ENCODE results near the gene MED13L.
"Not testable (repeated sequence)": the region's sequence is repeated elsewhere in the genome, so short reads cannot be mapped to it uniquely, and the experiment has no call there.

The MED13L gene

DNA sequence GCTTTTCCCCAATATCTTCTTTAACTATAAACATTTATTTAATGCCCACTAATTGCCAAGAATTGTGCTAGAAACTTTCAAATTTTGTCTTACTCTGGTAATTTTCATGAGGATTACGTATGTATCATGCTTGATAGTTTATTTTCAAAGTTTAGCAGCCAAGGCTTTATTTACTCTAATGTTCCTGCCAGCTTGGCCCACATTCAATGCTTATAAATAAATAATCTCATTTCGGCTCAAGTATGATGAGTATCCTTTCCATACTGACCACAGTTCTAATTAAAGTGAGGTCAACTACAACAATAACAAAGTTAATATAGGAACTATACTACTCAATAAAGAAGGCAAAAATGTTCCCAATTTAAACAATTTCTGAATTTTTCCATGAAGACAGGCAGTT, 259.2 kb downstream of the MED13L start:
- no peak for DNase-seq (ENCODE audit: low spot score)

DNA sequence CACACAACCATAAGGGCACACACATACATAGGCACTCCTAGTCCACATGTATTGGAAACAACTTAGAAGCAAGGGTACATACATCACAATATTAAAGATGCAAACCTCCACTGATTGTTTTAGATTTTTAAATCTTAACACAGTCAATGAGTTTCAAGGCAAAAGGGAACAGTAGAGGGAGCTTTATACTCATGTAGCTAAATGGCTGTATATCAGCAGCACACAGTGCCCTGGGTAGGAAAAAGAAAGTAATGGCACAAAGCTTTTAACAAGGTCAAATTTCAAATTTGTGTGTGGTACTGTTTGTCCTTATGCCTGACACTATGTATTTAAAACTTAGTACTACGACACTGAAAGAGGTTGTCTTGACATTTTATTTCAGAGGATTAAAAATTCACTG, 262.0 kb downstream of the MED13L start:
- peak; percentile 12 for DNase-seq (ENCODE audit: low spot score)

DNA sequence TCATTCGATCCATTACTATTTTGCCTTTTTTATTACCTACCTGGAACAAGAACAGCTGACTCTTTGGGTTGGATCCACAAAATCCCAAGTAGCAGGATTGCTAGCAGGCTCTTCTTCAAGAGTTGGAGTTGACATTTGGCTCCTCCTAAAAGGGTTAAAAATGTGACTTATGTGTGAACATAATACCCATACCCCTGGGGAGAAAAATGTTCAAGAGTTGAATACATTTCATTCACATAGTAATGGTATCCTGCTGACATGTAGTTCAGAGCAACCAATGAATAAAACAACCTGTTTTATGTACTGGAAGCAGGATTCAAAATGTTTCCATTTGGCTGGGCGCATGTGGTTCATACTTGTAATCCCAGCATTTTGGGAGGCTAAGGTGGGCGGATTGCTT, 264.7 kb downstream of the MED13L start:
- no peak for DNase-seq (ENCODE audit: low spot score)

DNA sequence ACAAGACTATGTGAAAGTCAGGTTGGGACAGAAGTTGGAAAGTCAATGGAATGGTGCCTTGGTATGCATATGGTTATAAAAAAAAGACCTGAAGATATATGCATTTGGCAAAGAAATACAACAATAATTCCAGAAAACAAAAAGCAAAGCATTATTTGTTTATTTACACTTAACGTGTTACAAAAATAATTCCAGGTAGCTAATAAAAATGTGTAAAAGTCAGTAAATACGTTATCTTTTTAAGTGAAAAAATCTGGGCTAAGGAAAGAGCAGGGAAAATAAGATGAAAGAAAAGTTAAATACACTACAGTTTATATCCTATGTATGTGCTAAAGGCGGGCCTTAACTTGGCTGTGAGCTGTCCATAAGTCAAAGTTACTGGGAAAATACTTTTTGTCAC, 266.3 kb downstream of the MED13L start:
- DNase-seq (ENCODE audit: low spot score) = no peak

GRCh38 chr12:116010467-116010866, 267.0 kb downstream of the MED13L start:
- no peak for DNase-seq (ENCODE audit: low spot score)

DNA sequence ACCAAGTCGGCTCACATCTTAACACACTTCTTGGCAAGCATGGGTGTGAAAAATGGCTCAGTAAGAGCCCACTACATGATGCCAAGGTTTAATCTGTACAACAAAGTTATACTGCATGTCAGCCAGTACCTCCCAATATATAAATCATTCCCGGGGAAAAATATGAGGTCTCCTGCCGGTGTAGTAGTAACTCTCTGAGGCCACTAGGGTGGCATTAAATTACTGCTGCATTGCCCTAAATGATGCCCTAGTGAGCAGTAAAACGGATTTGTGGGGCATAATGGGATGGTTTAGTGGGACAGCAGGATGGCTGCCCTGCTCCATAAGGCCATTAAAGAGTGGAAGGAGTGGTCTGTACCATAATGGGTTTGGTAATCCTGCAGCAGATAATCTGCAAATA, 267.7 kb downstream of the MED13L start:
- no peak for DNase-seq (ENCODE audit: low spot score)

- no peak for DNase-seq (ENCODE audit: low spot score)
Observed at GRCh38 chr12:116006141-116006540, 271.4 kb downstream of the MED13L start.

GRCh38 chr12:116002890-116003536, 274.5 kb downstream of the MED13L start:
- DNase-seq (ENCODE audit: low spot score) = no peak

GRCh38 chr12:116000252-116000651, 277.2 kb downstream of the MED13L start:
- no peak for DNase-seq (ENCODE audit: low spot score)

- DNase-seq (ENCODE audit: low spot score) = no peak
Observed at GRCh38 chr12:115999582-115999981, 277.9 kb downstream of the MED13L start.

GRCh38 chr12:115998794-115999478, 278.6 kb downstream of the MED13L start:
- no peak for DNase-seq (ENCODE audit: low spot score)

GRCh38 chr12:115998119-115998633, 279.3 kb downstream of the MED13L start:
- peak; percentile 41 for DNase-seq (ENCODE audit: low spot score)

- no peak for DNase-seq (ENCODE audit: low spot score)
Observed at GRCh38 chr12:115993737-115994136, 283.8 kb downstream of the MED13L start.

- DNase-seq (ENCODE audit: low spot score) = no peak
Observed at GRCh38 chr12:115990241-115990640, 287.3 kb downstream of the MED13L start.

GRCh38 chr12:115988625-115989563, 288.6 kb downstream of the MED13L start:
- no peak for DNase-seq (ENCODE audit: low spot score)

DNA sequence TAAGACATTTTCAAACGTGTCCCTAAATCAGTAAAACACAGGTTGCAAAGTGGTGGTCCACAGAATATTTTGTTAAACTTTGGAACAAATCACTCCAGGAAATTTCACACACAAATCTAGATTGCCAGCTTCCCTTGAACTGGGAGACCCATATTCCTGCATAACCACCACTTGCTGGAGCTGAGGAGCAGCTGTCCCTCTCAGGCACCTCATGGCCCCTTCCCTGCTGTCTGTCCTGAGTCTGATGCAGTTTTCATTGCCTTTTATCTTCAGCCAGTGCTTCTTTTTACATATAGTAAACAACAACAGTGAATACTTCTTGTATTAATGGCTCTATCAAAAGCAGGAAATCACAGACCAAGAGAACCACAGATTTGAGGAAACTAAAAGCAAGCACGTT, 289.3 kb downstream of the MED13L start:
- no peak for DNase-seq (ENCODE audit: low spot score)

GRCh38 chr12:115984616-115985015, 292.9 kb downstream of the MED13L start:
- no peak for DNase-seq (ENCODE audit: low spot score)

GRCh38 chr12:115983226-115983798, 294.2 kb downstream of the MED13L start:
- DNase-seq (ENCODE audit: low spot score) = peak; percentile 21

- DNase-seq (ENCODE audit: low spot score) = no peak
Observed at GRCh38 chr12:115980339-115980738, 297.2 kb downstream of the MED13L start.

- DNase-seq (ENCODE audit: low spot score) = no peak
Observed at GRCh38 chr12:115979851-115980250, 297.6 kb downstream of the MED13L start.

GRCh38 chr12:115979351-115979750, 298.1 kb downstream of the MED13L start:
- DNase-seq (ENCODE audit: low spot score) = no peak

DNA sequence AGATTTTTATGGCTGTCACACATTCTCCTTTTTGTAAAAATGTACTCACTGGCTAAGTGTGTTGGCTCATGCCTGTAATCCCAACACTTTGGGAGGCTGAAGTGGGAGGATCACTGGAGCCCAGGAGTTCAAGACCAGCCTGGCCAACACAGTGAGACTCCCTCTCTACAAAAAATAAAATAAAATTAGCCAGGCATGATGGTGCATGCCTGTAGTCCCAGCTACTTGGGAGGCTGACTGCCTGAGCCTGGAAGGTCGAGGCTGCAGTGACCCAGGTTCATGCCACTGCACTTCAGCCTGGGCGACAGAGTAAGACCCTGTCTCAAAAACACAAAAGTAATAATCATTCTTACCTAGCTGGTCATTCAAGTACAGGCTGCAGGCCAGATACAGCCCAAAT, 300.7 kb downstream of the MED13L start:
- DNase-seq (ENCODE audit: low spot score) = not testable (repeated sequence)
